Stimulated activated CD4-positive, alpha-beta T cell treated with anti-CD3 and anti-CD28 coated beads, Interleukin-2, amount 100 ng/mL, for 48 hours (primary cell): Measurements from ENCODE around the gene TK1.
A peak's percentile ranks its signal among the peaks of the same experiment; 100 is the strongest.

Experiments
- DNase-seq, 2 donors: peaks; one replicate each; pipeline ENCODE4 v3.0.0-alpha.2; 2020

Gene TK1

GRCh38 chr17:78219396-78220150 lies 32.7 kb upstream of the TK1 start:
- no peak for DNase-seq

- DNase-seq: no peak
Observed at GRCh38 chr17:78214706-78215061, 27.8 kb upstream of the TK1 start.

- DNase-seq: peak; percentile 93 to 96
Observed at GRCh38 chr17:78214016-78214705, 27.3 kb upstream of the TK1 start, which contains the start of gene BIRC5. Gene BIRC5, plus strand, starts transcription at chr17:78214253. Its CDS starts 64 bp downstream, at chr17:78214317.

GRCh38 chr17:78211032-78211431 lies 24.2 kb upstream of the TK1 start:
- DNase-seq: no peak

- no peak for DNase-seq
Observed at GRCh38 chr17:78210111-78210510, 23.3 kb upstream of the TK1 start.

- DNase-seq: no peak
Observed at GRCh38 chr17:78208486-78208885, 21.6 kb upstream of the TK1 start.

- no peak for DNase-seq
Observed at GRCh38 chr17:78206298-78206697, 19.4 kb upstream of the TK1 start.

GRCh38 chr17:78205124-78205775 lies 18.4 kb upstream of the TK1 start:
- DNase-seq: no peak

- no peak for DNase-seq
Observed at GRCh38 chr17:78204387-78205123, 17.7 kb upstream of the TK1 start.

- DNase-seq: no peak
Observed at GRCh38 chr17:78202666-78203065, 15.8 kb upstream of the TK1 start.

GRCh38 chr17:78200451-78200850 lies 13.6 kb upstream of the TK1 start:
- no peak for DNase-seq

GRCh38 chr17:78197147-78197832 lies 10.4 kb upstream of the TK1 start:
- no peak for DNase-seq

- no peak for DNase-seq
Observed at GRCh38 chr17:78196716-78197115, 9.9 kb upstream of the TK1 start.

- DNase-seq: no peak
Observed at GRCh38 chr17:78185981-78186691, 716 bp downstream of the TK1 start.

GRCh38 chr17:78184868-78185267 lies 2.0 kb downstream of the TK1 start:
- no peak for DNase-seq

GRCh38 chr17:78184351-78184750 lies 2.5 kb downstream of the TK1 start:
- DNase-seq: no peak

- no peak for DNase-seq
Observed at GRCh38 chr17:78183916-78184315, 2.9 kb downstream of the TK1 start.

- no peak for DNase-seq
Observed at GRCh38 chr17:78182504-78182903, 4.3 kb downstream of the TK1 start.

GRCh38 chr17:78180508-78180907 lies 6.3 kb downstream of the TK1 start:
- DNase-seq: no peak

GRCh38 chr17:78180083-78180482 lies 6.8 kb downstream of the TK1 start:
- DNase-seq: no peak

- no peak for DNase-seq
Observed at GRCh38 chr17:78179372-78179771, 7.5 kb downstream of the TK1 start.

GRCh38 chr17:78176548-78177025 lies 10.3 kb downstream of the TK1 start:
- DNase-seq: peak; percentile 74 to 76
